GM15510 (cell line): ENCODE data around the gene ACR.

ENCODE experiments used
- POLR2A ChIP-seq: IDR thresholded peaks from 3 replicates; pipeline ENCODE4 v1.6.1; 2011; ENCODE audit warnings: borderline replicate concordance; ENCODE audit not compliant: insufficient read length; ENCODE audit errors: extremely low read depth

ACR gene

DNA sequence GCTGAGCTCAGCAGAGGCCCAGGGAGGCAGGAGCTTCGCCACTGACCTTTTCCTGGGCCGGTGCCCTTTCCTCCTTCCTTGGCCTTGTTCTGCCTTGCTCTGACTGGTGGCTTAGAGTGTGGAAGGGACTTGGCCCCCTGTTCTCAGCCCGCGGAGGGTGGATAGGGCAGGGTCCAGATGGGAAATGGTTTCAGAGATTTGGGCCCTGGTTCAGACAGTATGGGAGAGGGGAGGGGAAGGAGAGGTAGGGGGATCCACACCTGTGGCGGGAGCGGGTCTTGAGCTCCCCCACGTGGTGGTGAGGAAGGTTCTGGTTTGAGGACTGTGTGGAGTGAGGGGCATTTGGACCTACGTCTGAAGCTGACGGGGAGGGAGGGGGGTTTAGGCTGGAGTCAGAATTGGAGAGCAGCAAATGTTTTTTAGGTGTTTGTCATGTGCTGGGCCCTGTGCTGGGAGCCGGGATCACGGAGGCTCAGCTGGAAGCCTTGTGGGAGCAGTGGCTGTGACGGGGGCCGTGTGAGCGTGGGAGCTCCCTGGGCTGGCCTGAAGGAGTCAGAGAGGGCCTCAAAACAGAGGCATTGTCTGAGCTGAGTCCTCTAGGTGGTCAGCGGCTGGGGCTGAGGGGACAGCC, 38.1 kb upstream of the ACR start:
- no peak for TF ChIP-seq POLR2A

DNA sequence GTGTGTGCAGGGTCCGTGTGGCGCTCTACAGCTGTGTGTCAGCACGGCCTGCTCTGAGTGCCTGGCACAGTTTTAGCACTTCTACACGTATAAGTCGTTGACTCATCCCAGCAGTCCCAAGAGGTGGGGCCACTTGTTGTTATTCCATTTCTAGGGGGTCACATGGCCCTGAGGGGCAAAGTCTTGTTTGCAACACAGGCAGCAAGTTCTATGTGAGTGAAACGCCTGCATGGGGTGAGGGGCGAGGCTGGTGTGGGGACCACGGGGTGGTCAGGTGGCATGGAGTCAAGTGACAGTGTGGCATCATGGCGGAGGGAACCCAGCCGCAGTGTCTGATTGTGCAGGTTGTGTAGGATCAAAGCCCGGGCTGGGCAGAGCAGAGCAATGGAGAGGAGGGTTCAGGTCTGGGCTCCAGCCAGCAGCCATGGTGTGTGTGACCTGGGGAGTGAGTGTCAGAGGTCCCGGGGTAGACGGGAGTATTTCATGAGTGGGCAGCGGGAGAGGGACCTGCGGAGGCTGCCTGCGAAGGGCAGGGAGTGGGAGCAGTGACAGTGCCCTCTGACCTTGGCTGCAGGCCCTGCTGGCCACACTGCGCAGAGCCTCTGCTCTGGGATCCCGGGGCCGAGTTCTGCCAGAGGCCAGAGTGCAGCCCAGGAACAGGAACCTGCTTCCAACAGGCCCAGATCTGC, 37.5 kb upstream of the ACR start:
- TF ChIP-seq POLR2A = no peak

DNA sequence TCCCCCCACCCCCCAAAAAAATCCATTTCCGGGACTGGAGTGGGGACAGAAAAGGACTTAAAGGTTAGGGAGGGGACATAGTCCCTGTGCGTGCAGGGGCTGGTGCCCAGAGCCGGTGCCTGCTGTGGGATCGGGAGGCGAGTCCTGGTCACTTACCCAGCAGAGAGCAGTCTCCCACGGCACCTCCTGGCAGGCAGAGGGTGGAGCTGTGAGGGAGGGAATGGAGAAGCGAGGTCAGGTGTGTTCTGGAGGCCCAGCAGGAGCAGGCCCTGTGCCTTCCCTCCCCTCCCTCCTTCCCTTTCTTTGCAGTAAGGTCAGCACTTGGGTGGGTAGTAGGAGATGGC, 37.0 kb upstream of the ACR start:
- TF ChIP-seq POLR2A = no peak

DNA sequence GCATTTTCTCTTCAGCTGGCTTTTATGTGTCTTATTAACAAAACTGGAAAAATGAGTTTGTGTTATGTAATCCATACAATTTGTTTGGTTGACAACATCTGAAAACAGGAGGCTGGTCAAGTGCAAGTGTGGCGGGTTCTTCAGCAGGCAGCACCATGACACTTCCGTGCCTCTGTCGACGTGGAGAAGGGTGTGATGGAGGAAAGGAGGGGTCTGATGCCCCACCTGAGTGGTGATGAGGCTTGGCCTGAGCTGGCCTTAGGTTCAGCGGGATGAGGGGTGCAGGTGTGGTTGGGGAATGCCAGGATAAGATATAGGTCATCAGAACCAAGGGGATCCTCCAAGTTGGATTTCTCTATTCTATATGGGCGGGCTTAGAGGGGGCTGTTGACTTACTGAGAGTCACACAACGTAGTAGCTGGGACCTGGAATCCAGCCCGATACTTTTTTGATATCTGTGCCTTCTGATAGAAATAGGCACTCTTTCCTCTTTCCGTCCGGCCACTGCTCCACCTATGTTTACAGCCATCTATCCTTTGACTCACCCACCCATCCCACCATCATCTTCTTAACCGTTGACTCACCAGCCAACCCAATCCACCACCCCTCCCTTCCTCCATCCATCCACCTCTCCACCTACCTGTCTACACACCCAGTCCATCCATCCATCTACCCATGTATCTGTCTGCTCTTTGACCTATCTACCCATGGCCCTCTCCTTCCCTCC, 36.4 kb upstream of the ACR start:
- TF ChIP-seq POLR2A = no peak

DNA sequence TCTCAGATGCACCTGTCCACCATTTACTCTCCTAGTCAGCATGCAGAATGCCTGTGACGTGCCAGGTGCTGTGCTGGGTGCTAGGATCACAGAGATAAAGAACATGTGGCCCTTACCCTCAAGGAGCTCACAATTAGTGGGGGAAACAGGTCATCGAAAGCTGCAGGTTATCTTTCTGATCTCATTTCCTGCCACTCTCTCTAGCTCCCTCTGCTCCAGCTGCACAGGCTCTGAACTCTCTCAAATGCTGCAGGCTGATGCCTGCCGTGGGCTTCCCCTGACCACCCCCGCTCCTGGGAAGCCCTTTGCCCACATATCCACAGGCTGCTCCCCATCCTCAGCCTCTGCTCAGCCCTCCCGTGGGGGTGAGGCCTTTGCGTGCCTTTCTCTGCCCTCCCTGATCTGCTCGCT, 35.7 kb upstream of the ACR start:
- no peak for TF ChIP-seq POLR2A

DNA sequence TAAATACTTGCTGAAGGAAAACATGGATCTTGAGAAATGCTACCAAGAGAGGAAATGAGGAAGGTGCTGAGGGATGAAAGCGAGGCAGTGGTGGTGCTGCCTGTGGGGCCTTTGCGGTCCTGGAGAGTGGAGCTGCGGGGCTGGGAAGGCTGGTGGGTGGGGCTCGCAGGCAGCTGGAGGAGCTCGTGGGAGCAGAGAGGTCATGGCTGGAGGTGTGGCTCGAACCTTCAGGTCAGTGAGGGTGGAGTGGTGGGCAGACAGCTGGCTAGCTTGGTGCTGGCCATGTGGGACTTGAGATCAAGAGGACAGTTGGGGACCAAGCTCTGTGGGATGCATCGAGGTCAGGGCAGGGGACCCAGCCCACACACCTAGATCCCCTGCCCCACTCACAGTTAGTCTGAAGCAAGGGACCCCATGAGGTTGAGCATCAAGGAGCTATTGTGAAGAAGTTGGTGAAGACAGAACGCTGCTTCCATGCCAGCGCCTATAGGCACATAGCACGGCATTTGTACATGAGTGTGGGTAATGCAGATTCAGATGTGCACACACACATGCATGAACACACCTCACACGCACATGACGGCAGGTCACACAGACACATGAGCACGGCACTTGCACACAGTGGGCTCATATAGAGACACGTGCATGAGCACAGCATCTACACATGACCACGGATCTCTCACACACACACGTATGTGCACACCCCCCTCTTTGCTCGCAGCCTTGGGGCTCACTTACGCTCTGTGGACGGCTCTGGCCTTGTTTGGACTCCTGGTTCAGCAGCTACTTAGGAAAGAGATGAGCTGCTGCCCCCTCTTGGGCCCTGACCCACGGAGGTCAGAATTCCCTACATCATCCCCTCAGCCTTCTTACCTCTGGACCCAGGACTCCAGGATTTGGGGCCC, 34.9 kb upstream of the ACR start:
- no peak for TF ChIP-seq POLR2A

DNA sequence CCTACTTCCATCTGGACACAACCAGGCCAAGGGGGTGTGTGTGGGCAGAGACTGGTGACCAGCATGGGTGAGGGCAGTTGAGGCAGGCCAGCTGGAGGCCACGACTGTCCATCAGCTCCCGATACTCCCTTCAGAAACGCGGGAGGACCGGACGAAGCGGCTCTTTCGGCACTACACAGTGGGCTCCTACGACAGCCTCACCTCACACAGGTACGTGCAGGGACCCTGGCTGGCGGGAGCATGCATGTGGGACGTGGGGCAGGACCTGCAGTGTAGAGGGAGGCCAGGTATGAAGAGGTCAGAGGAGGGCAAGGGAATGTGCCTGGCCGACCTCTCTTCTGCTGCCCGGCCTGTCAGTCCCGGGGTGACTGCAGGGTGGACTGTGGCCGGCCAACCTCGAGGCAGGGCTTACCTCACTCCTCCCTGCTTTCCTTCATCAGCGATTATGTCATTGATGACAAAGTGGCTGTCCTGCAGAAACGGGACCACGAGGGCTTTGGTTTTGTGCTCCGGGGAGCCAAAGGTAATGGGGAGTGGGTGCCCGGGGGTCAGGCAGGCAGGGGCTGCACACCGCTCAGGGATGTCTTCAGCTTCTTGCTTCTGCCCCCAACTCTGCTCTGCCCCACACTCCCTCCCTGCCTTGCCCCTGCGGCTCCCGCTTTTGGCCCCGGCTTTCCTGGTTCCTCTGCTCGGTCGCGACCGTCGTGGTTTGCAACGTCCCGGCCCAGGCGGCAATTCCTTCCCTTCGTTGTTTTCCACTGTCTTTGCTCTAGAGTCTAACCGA, 34.1 kb upstream of the ACR start:
- no peak for TF ChIP-seq POLR2A

DNA sequence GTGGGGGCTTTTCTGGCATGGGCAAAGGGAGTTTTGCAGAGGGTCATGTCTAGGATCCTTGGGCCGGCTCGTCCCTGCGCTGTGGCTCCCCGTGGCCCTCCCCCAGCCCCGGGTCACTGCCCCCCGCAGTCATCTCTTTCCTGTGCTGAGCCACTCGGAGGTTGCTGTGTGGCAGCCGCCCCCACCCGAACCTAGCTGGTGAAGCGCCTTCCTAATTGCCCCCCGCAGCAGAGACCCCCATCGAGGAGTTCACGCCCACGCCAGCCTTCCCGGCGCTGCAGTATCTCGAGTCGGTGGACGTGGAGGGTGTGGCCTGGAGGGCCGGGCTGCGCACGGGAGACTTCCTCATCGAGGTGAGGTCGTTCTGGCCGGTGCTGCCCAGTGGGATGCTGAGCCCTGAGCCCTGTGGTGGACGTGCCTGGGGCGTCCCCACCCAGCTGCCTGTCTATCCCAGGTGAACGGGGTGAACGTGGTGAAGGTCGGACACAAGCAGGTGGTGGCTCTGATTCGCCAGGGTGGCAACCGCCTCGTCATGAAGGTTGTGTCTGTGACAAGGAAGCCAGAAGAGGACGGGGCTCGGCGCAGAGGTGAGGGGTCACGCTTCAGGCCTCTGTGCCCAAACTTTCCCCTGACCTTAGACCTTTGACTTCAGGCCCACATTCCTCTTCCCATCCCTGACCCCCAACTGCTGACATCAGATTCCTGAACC, 33.3 kb upstream of the ACR start:
- TF ChIP-seq POLR2A = no peak

DNA sequence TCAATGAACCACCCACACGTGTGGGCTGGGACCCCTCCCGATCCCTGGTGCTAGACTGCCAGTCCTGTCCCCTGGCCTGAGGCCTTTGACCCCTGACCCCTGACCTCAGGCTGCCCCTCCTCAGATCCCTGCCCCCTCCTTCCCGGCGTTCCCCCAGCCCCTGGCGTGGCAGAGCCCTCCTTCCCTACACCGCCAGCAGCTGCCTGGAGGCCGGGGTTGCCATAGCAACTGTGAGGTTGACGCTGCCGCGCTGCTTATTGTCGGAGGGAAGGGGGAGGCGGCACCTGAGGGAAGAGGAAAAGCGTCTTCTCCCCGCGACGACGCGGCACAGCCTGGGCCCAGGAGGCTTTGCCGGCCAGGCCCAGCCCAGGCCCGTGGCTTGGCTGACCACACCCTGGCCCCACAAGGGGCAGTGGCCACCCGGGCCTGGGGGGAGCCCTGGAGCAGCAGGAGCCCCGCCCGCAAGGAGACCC, 32.7 kb upstream of the ACR start:
- no peak for TF ChIP-seq POLR2A

DNA sequence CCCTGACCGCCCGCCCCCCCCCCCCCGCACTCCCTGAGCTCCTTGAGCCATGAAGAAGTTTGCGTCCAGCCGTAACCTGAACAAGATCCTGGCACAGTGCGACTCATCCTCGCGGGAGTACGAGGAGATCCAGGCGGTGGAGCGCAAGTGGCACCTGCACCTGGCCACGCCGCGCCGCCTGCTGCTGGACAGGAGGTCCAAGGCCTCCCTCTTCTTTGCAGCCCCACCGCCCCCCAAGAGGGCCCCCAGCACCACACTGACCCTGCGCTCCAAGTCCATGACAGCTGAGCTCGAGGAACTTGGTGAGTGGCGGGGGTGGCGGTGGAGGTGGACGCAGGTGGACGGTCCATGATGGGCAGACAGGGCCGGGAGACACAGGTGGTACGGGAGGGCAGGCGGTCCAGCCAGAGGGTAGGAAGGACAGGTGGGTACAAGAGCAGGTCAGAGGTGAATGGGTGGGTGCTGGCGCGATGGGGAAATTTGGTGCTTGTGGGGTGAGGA, 32.1 kb upstream of the ACR start:
- no peak for TF ChIP-seq POLR2A

DNA sequence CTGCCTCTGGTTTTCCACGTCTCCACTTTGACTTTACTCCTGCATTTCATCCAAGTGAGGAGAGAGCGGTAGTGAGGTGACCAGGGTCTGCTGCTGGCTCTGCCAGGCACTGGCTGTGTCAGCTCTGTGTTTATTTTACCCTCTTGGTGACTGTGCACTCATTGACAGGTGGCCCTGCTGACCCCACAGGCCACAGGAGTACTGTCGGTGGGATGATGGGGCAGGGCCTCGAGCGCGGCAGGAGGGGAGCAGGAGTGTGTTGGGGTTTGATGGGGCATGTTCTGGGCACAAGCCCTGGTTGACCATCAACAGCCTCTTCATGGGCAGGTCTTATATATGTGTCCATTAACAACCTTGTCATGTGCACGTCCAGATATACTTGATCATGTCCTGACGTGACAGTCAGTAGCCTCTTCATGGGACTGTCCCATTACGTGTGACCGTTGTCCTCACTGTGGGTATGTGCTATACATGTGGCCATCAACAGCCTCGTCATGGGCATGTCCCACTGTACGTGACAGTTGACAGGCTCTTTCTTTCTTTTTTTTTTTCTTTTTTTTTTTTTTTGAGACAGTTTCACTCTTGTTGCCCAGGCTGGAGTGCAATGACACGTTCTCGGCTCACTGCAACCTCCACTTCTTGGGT, 31.4 kb upstream of the ACR start:
- TF ChIP-seq POLR2A = no peak

DNA sequence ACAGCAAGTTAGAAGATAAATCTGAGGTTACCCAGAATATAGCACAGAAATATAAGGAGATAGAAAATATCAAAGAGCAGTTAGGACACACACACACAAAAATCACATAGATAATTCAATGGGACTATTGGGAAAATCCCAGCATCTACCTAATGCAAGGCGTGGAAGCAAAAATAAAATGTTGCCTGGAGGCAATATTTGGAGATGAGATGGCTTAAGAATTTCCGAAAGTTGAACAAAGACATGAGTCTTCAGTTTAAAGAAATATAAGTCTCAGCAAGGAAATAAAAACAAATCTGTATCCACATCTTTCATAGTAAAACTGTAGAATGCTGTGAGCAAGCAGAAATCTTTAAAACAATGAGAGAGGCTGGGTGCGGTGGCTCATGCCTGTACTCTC, 29.5 kb upstream of the ACR start:
- no peak for TF ChIP-seq POLR2A

DNA sequence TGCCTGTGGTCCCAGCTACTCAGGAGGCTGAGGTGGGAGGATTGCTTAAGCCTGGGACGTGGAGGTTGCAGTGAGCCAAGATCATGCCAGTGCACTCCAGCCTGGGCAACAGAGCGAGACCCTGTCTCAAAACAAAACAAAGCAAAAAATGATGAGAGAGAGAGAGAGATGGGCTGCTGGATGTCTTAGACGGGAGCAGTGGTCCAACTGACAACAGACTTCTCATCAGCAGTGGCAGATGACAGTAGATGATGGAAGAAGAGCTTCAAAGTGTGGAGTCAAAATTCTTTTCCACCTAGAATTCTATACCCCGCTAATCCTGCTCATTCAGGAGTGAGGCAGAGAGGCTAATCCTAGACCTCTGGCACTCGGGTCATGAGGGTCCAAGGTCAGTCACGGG, 29.0 kb upstream of the ACR start:
- TF ChIP-seq POLR2A = no peak
